HepG2 (cell line): ENCODE results near the gene FLT3LG. TPM values are rescaled to one million over a fixed set of nuclear protein-coding genes. Genes with fewer than 3 reads are reported as not detected.

Experiments
- LRRFIP1 ChIP-seq: sonication (generic); formaldehyde crosslinking; conservative IDR thresholded peaks from 2 replicates; pipeline ENCODE4 v1.4.0; 2020; ENCODE audit warnings: missing genetic modification reagents
- MED13 ChIP-seq: sonication (generic); formaldehyde crosslinking; IDR thresholded peaks from 2 replicates; pipeline ENCODE4 v1.5.0; 2020; ENCODE audit warnings: missing genetic modification reagents
- NFYB ChIP-seq: sonication (generic); formaldehyde crosslinking; IDR thresholded peaks from 2 replicates; pipeline ENCODE4 v1.4.0; 2020; ENCODE audit warnings: missing genetic modification reagents
- POLR2AphosphoS5 ChIP-seq: IDR thresholded peaks from 2 replicates; pipeline ENCODE4 v1.6.1; 2012; ENCODE audit warnings: low read depth, low read length
- PPARG ChIP-seq: conservative IDR thresholded peaks from 2 replicates; pipeline ENCODE4 v1.6.1; 2016; ENCODE audit warnings: missing biosample characterization, missing genetic modification reagents
- SALL1 ChIP-seq: sonication (generic); formaldehyde crosslinking; IDR thresholded peaks from 2 replicates; pipeline ENCODE4 v1.8.0; 2022; ENCODE audit warnings: mild to moderate bottlenecking, missing genetic modification reagents
- ZBTB10 ChIP-seq: sonication (generic); formaldehyde crosslinking; IDR thresholded peaks from 2 replicates; pipeline ENCODE4 v1.4.0; 2020; ENCODE audit warnings: missing genetic modification reagents, borderline replicate concordance
- ZNF496 ChIP-seq: sonication (generic); formaldehyde crosslinking; IDR thresholded peaks from 2 replicates; pipeline ENCODE4 v1.8.1; 2023; ENCODE audit warnings: mild to moderate bottlenecking, moderate library complexity, missing genetic modification reagents; ENCODE audit not compliant: insufficient replicate concordance
- ZNF550 ChIP-seq: sonication (generic); formaldehyde crosslinking; IDR thresholded peaks from 2 replicates; pipeline ENCODE4 v1.4.0; 2020; ENCODE audit warnings: mild to moderate bottlenecking, missing genetic modification reagents, borderline replicate concordance
- ZNF7 ChIP-seq: IDR thresholded peaks from 2 replicates; pipeline ENCODE4 v1.6.1; 2016; ENCODE audit warnings: missing biosample characterization, missing genetic modification reagents
- polyA plus RNA-seq, 8 experiments: library from polyadenylated mRNA; depleted of rRNA in 3 of 8; stranded (reverse) in 7 of 8; unstranded in 1 of 8; fragments of >200 nt; fragmentation: Illumina TruSeq in 4 of 8; extraction: Trizol in 4 of 8; gene quantifications; 2 replicates each; pipeline versions ENCODE4 v1.2.1 to v1.2.3, GENCODE V29; 2011 to 2016; ENCODE audit warnings: low read depth in 4 of 8, missing spikeins in 1 of 8, mixed read lengths in 1 of 8; ENCODE audit not compliant: insufficient read depth in 1 of 8
- total RNA-seq, 5 experiments: library from RNA; depleted of rRNA; stranded (reverse); fragments of >200 nt; fragmentation: Illumina TruSeq; extraction: Trizol; gene quantifications; 2 replicates each; pipeline ENCODE4 v1.2.3, GENCODE V29; 2016; ENCODE audit warnings: low read depth in 1 of 5
- TF ChIP-seq, protein P1 (sequence below): sonication (generic); formaldehyde crosslinking; IDR thresholded peaks from 2 replicates; pipeline ENCODE4 v1.4.0; 2020; ENCODE audit warnings: missing genetic modification reagents

FLT3LG gene
- total and polyA plus RNA-seq, 2 of the 13 experiments (the other 11 are each of a cell fraction or from before 2014, with no cell fraction given), result 1.5 to 2.6 TPM

DNA sequence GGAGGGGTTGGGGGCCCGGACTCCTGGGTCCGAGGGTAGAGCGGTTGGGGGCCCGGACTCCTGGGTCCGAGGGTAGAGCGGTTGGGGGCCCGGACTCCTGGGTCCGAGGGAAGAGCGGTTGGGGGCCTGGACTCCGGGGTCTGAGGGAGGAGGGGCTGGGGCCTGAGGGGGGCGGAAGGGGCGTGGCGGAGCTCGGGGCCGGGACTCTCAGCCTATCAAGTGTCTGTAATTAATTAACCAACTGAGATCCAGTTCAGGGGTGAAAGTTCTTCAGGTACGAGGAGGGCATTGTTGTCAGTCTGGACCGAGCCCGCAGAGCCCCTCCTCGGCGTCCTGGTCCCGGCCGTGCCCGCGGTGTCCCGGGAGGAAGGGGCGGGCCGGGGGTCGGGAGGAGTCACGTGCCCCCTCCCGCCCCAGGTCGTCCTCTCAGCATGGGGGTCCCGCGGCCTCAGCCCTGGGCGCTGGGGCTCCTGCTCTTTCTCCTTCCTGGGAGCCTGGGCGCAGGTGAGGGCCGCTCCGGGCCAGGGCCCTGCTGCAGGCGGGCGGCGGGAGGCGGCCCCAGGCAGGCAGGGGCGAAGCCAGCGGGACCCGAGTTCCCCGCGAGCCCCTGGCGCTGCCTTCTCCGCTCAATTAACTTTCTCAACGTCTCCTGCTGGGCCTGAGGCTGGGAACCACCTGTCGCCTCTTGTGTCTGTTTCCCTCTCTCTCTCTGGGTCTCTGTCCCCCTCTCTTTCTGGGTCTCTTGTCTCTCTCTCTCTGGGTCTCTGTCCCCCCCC, 39.1 kb downstream of the FLT3LG start (continued):
- TF ChIP-seq, protein P1, sequence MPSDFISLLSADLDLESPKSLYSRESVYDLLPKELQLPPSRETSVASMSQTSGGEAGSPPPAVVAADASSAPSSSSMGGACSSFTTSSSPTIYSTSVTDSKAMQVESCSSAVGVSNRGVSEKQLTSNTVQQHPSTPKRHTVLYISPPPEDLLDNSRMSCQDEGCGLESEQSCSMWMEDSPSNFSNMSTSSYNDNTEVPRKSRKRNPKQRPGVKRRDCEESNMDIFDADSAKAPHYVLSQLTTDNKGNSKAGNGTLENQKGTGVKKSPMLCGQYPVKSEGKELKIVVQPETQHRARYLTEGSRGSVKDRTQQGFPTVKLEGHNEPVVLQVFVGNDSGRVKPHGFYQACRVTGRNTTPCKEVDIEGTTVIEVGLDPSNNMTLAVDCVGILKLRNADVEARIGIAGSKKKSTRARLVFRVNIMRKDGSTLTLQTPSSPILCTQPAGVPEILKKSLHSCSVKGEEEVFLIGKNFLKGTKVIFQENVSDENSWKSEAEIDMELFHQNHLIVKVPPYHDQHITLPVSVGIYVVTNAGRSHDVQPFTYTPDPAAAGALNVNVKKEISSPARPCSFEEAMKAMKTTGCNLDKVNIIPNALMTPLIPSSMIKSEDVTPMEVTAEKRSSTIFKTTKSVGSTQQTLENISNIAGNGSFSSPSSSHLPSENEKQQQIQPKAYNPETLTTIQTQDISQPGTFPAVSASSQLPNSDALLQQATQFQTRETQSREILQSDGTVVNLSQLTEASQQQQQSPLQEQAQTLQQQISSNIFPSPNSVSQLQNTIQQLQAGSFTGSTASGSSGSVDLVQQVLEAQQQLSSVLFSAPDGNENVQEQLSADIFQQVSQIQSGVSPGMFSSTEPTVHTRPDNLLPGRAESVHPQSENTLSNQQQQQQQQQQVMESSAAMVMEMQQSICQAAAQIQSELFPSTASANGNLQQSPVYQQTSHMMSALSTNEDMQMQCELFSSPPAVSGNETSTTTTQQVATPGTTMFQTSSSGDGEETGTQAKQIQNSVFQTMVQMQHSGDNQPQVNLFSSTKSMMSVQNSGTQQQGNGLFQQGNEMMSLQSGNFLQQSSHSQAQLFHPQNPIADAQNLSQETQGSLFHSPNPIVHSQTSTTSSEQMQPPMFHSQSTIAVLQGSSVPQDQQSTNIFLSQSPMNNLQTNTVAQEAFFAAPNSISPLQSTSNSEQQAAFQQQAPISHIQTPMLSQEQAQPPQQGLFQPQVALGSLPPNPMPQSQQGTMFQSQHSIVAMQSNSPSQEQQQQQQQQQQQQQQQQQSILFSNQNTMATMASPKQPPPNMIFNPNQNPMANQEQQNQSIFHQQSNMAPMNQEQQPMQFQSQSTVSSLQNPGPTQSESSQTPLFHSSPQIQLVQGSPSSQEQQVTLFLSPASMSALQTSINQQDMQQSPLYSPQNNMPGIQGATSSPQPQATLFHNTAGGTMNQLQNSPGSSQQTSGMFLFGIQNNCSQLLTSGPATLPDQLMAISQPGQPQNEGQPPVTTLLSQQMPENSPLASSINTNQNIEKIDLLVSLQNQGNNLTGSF (CRISPR knock-in tag), result no peak
- peak; percentile 50; the same call in 1 of the 2 replicates for TF ChIP-seq ZBTB10 (CRISPR knock-in tag)
- TF ChIP-seq POLR2AphosphoS5, result peak; percentile 91
- TF ChIP-seq ZNF496 (CRISPR knock-in tag), result no peak
- TF ChIP-seq ZNF7 (CRISPR knock-in tag), result no peak
- TF ChIP-seq ZNF550 (CRISPR knock-in tag), result no peak
- no peak for TF ChIP-seq NFYB (CRISPR knock-in tag)
- TF ChIP-seq LRRFIP1, result no peak
- peak; percentile 84 for TF ChIP-seq PPARG (CRISPR knock-in tag)
- TF ChIP-seq SALL1, result peak; percentile 63
- no peak for TF ChIP-seq MED13 (CRISPR knock-in tag)
